Measurements from ENCODE around the gene SALL1. TPM values are rescaled to one million over a fixed set of nuclear protein-coding genes. Genes with fewer than 3 reads are reported as not detected.

Gene SALL1
- total RNA-seq, 1 experiment from 2014 or later = 101 TPM

DNA sequence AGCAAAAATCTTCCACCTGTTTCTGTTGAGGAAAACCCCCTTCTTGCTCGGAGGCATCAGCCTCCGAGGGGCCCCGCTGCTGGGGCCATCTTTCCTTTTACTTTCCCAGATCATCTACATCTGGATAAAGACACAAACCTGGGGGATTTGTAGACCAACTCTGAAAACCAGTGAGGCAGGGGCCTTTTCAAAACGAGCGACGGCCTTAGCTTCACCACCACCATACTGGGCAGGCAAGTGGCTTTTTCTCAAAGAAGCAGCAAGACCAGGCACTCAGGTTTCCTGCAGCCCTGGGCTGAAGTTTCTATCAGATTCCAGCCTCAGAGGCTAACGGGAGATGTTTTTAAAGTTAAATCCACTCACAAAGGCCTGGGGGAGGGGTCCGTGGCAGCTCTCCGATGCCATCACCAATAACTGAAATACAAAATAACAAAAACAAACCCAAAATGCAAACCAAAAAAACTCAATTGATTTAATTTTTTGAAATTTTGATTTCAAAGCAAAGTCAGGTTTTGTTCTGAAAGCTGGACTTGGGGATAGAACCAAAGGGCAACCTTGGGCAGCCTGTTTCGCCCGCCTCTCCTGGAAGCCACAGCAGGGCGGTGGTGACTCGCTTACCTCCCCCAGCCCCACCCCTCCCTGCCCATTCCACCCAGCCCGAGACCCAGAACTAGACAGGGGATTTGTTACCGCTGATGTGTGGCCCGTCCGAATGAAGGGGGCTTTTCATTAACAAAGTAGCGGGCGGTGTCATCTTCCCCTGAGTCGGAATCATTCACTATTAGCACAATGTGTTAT lies 55.8 kb downstream of the SALL1 start:
- Histone ChIP-seq H3K4me1 (ENCODE audit: insufficient read depth, low read length) (no peaks in the 10 kb centered on the region), H2AFZ (ENCODE audit: low read length) (no peak overlapping the region), H2BK20ac (ENCODE audit: low read depth, low read length, poor library complexity, severe bottlenecking) (no peak overlapping the region), H3K27ac (ENCODE audit: insufficient read length, low read depth, low read length) (no peak overlapping the region), H2BK12ac (ENCODE audit: insufficient read length, low read depth, low read length) (no peak overlapping the region), H4K91ac (ENCODE audit: insufficient read length, low read depth, low read length) (no peak overlapping the region), H3K79me2 (ENCODE audit: insufficient read depth, low read length) (no peaks in the 10 kb centered on the region), H3K27me3 (ENCODE audit: insufficient read depth, low read length) (no peaks in the 10 kb centered on the region), H3K56ac (ENCODE audit: insufficient read length, low read depth, low read length) (no peak overlapping the region), H3K9ac (ENCODE audit: extremely low read depth, insufficient read length, low read length) (no peak overlapping the region), H3K4me2 (ENCODE audit: insufficient read depth, insufficient read length, low read length) (no peak overlapping the region), H3K4ac (ENCODE audit: low read depth, low read length) (no peak overlapping the region), H3K14ac (ENCODE audit: insufficient read depth, low read length) (no peak overlapping the region), H3K9me3 (ENCODE audit: control insufficient read depth, low read depth, low read length) (no peaks in the 10 kb centered on the region), H2BK15ac (ENCODE audit: low read depth, low read length) (no peak overlapping the region), H2AK5ac (ENCODE audit: insufficient read length, low read length) (no peak overlapping the region), H3K79me1 (ENCODE audit: insufficient read depth, low read depth, low read length, poor library complexity, severe bottlenecking) (no peaks in the 10 kb centered on the region), H3K23ac (ENCODE audit: insufficient read length, low read depth, low read length) (no peak overlapping the region), H4K8ac (replicated peaks; ENCODE audit: insufficient read length, low read depth, low read length) (no peak overlapping the region), H4K5ac (ENCODE audit: insufficient read length, low read depth, low read length) (no peak overlapping the region), H2BK5ac (ENCODE audit: insufficient read length, low read length) (no peak overlapping the region), H2BK120ac (ENCODE audit: low read depth, low read length, poor library complexity, severe bottlenecking) (no peak overlapping the region), H3K18ac (ENCODE audit: insufficient read length, low read depth, low read length) (no peak overlapping the region), H3K23me2 (ENCODE audit: insufficient read length, low read depth, low read length, poor library complexity, severe bottlenecking) (no peaks in the 10 kb centered on the region), H3T11ph (ENCODE audit: low read length) (no peak overlapping the region), H4K20me1 (ENCODE audit: control insufficient read depth, insufficient read depth, insufficient read length) (no peaks in the 10 kb centered on the region)
- Mint-ChIP-seq H3K4me1 (peaks cover 14 to 17% of the 10 kb centered on the region in 2 experiments), H3K36me3 (ENCODE audit: insufficient read depth in 1 of 3, low read depth in 3 of 3) (peaks cover 0 to 13% (median 2%) of the 10 kb centered on the region in 3 experiments; a peak in 2 of 7 replicates), H3K27ac (no peak overlapping the region; a peak in 1 of 7 replicates), H3K9me3 (peaks cover 3 to 6% of the 10 kb centered on the region in 2 experiments), H3K4me3 (no peak overlapping the region), H3K27me3 (ENCODE audit: low read depth) (peaks cover 14% of the 10 kb centered on the region)
- WGBS (ENCODE audit: extremely low coverage, insufficient read length, low lambda C conversion rate) = no CpG with 5 or more reads among the region's 20 CpGs
- TF ChIP-seq, protein P1, sequence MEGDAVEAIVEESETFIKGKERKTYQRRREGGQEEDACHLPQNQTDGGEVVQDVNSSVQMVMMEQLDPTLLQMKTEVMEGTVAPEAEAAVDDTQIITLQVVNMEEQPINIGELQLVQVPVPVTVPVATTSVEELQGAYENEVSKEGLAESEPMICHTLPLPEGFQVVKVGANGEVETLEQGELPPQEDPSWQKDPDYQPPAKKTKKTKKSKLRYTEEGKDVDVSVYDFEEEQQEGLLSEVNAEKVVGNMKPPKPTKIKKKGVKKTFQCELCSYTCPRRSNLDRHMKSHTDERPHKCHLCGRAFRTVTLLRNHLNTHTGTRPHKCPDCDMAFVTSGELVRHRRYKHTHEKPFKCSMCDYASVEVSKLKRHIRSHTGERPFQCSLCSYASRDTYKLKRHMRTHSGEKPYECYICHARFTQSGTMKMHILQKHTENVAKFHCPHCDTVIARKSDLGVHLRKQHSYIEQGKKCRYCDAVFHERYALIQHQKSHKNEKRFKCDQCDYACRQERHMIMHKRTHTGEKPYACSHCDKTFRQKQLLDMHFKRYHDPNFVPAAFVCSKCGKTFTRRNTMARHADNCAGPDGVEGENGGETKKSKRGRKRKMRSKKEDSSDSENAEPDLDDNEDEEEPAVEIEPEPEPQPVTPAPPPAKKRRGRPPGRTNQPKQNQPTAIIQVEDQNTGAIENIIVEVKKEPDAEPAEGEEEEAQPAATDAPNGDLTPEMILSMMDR (conservative IDR thresholded peaks at IDR 0.05) = no peak
- DNase-seq = no peak
